BJ (cell line): Measurements from ENCODE around the gene SRGAP1. TPM values are rescaled to one million over a fixed set of nuclear protein-coding genes. Genes with fewer than 3 reads are reported as not detected.
A peak's percentile ranks its signal among the peaks of the same experiment; 100 is the strongest.

ENCODE experiments used
- CTCF ChIA-PET: fragments of 350-600 bp; formaldehyde crosslinking; extraction: SDS; loops from one replicate; lab custom pipeline; 2021; ENCODE audit warnings: antibody characterized with exemption, inconsistent platforms; lab: Yijun Ruan, JAX
- POLR2A ChIA-PET: fragments of 300-600 bp; sonication (Branson Sonifier 250); formaldehyde crosslinking; extraction: SDS; loops from one replicate; lab custom pipeline; 2021; ENCODE audit warnings: antibody characterized with exemption; lab: Charles Lee
- DNase-seq: peaks from one replicate; pipeline ENCODE4 v3.0.0-alpha.2; 2011; ENCODE audit warnings: low read depth
- H3K27me3 ChIP-seq: 2 replicates; pipeline ENCODE4 v1.6.0; 2011; ENCODE audit warnings: low read length; ENCODE audit not compliant: control insufficient read depth, insufficient read depth
- H3K36me3 ChIP-seq: 2 replicates; pipeline ENCODE4 v1.5.1; 2011; ENCODE audit warnings: low read length; ENCODE audit not compliant: control insufficient read depth, insufficient read depth
- H3K4me3 ChIP-seq: 2 replicates; pipeline ENCODE4 v1.5.1; 2011; ENCODE audit warnings: low read depth, mild to moderate bottlenecking, control low read depth, low read length
- polyA plus RNA-seq: library from polyadenylated mRNA; depleted of rRNA; stranded (reverse); fragments of >200 nt; gene quantifications from 2 replicates; pipeline ENCODE4 v1.2.3, GENCODE V29; 2011
- TF ChIP-seq, protein P1 (sequence below): IDR thresholded peaks from 2 replicates; pipeline ENCODE4 v1.5.1; 2011; ENCODE audit warnings: low read depth, mild to moderate bottlenecking, control low read depth, inconsistent platforms, low read length, moderate library complexity; ENCODE audit not compliant: insufficient read depth

Gene SRGAP1
- polyA plus RNA-seq, 1 experiment: 15.7 TPM

DNA sequence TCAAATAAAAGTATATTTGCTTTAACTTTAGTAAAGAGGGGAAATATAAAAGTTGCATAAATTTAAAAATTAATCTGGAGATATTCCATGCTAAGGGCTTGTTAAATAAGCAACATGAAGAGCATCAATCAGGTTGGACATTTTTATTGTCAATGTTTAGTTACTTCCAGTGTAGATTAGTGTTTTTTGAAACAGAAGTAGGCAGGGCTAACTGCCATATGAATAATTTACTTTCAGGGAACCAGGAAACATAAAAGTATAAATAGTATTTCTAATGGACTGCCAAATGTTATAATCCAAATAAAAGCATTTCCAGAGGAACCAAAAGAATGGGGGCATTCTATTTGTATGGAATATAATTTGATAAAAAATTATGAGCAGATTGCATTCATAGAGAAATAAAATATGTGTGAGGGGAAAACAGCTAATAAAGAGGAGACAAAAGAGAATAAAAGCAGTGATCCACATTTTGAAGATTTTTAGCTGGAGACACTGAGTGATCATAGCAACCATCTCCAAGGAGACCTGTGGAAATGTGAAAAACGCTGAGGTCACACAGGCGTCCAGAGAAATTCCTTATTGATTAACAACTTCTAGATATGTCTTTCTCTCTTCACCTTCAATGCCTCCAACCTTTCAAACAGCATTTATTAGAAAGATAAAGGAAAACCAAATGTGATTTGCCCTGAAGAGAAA, 70.8 kb downstream of the SRGAP1 start:
- H3K36me3 ChIP-seq: no peaks in the 10 kb centered on the region
- DNase-seq: no peak
- H3K27me3 ChIP-seq: no peaks in the 10 kb centered on the region
- ChIA-PET CTCF (no interaction called here), POLR2A (interaction anchor here (0.5 to 0.6 kb wide), 2 partner anchors 40 to 318 kb away, joined by 7 read pairs; no protein-coding TSS in a partner anchor)
- H3K4me3 ChIP-seq: no peak overlapping the region
- TF ChIP-seq, protein P1, sequence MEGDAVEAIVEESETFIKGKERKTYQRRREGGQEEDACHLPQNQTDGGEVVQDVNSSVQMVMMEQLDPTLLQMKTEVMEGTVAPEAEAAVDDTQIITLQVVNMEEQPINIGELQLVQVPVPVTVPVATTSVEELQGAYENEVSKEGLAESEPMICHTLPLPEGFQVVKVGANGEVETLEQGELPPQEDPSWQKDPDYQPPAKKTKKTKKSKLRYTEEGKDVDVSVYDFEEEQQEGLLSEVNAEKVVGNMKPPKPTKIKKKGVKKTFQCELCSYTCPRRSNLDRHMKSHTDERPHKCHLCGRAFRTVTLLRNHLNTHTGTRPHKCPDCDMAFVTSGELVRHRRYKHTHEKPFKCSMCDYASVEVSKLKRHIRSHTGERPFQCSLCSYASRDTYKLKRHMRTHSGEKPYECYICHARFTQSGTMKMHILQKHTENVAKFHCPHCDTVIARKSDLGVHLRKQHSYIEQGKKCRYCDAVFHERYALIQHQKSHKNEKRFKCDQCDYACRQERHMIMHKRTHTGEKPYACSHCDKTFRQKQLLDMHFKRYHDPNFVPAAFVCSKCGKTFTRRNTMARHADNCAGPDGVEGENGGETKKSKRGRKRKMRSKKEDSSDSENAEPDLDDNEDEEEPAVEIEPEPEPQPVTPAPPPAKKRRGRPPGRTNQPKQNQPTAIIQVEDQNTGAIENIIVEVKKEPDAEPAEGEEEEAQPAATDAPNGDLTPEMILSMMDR: no peak

DNA sequence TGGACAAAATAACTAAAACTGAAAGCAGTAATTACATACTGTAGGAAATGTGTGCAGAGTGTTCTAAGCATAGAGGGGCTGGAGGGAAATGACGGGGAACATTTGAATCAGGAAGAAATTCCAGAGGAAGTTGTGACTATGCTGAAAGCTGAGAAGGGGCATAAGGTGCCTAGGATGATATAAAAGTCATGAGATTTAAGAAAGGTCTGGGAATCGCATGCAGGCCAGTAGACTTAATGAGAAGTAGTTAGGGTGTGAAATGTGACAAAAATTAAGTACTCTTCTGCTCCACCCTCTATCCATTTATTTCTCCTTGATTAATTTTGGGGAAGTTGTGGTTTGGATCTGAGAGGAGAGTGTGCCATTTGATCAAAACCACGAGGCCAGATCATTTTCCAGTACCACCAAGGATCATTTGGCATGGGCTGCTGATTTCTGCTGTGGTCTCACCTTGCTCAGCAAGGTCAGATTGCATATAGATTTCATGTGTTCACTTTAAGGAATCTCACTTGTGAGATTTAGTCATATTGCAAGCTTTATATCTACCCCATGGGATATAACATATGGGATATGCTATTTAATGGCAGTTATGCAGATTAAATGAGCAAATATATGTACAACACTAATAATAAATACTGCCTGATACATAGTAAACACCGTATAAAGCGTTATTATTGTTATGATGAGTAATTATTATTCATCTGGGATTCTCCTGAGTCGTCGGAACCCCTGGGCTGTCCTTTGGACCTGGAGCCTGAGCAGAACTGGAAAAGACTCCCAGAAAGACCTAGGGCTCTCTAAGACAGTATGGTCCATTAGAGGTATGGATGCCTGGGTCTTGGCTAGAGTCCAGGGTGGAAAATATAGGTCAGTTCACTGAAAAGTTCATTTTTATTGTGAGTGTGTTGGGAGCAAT, 72.3 kb downstream of the SRGAP1 start:
- no peaks in the 10 kb centered on the region for H3K36me3 ChIP-seq
- H3K27me3 ChIP-seq: no peaks in the 10 kb centered on the region
- TF ChIP-seq, protein P1: no peak
- no peak overlapping the region for H3K4me3 ChIP-seq
- ChIA-PET CTCF (interaction anchor here (1.0 to 1.2 kb wide), 2 partner anchors 11 to 27 kb away, joined by 4 to 5 read pairs; no protein-coding TSS in a partner anchor), POLR2A (no interaction called here)
- DNase-seq: no peak

DNA sequence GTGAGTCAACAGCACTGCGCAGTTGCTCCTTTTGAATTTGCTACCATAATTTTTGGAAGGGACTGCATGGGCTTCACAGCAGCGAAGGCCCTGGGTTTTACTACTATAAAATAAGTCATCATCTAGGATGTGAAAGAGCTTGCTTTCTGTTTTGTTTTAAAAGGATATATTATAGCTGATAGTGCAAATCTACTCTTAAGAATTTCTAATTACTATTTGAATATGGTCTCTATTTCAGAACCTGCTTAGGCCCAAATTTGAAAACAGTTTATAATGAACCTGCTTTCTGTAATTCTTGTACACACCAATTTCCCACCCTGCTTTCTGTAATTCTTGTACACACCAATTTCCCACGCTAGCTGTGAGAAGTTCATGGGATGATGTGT, 73.0 kb downstream of the SRGAP1 start:
- Histone ChIP-seq H3K4me3 (no peak overlapping the region), H3K36me3 (no peaks in the 10 kb centered on the region), H3K27me3 (no peaks in the 10 kb centered on the region)
- ChIA-PET POLR2A (no interaction called here), CTCF (interaction anchor here (1.2 to 1.5 kb wide), 4 partner anchors 12 to 79 kb away, joined by 3 to 5 read pairs (median 4); partner anchors contain the start of gene SRGAP1)
- no peak for DNase-seq
- TF ChIP-seq, protein P1: no peak

DNA sequence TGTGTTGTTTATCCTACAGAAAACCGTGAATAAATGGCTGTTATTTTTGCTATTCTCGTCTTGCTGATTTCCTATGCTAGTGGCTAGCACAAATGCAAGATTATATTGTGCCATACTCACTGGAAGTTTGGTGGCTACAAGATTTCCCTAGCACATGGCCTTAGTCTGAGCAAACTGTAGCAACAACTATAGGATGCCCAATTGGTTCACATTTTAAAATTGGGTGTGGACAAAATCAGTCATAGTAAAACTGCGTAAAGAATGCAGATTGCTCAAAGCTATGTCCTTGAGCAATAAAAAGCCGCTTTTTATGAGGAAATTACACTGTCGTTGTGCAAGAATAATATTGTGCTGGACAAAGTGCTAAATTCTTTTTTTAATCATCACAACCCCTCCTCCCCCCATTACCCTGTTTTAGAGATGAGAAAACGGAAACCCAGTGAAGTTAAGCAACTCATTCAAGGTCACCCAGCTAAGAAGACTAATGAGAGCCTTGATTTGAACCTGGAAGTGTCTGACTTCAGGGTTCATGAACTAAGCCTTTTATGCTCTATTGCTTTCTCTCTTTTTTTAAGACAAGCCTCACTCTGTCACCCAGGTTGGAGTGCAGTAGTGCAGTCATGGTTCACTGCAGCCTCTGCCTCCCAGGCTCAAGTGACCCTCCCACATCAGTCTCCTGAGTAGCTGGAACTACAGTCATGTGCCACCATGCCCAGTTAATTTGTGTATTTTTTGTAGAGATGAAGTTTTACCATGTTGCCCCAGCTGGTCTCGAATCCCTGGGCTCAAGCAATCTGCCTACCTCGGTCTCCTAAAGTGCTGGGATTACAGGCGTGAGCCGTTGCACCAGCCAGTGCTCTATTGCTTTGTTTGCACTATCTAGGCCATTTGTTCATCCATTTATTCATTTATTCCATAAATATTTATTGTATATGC, 73.6 kb downstream of the SRGAP1 start:
- H3K27me3 ChIP-seq: no peaks in the 10 kb centered on the region
- no peak overlapping the region for H3K4me3 ChIP-seq
- peak; percentile 99 for DNase-seq
- TF ChIP-seq, protein P1: no peak
- no peaks in the 10 kb centered on the region for H3K36me3 ChIP-seq
- ChIA-PET CTCF (interaction anchor here (0.7 to 1.5 kb wide), 4 partner anchors 37 to 79 kb away, joined by 3 to 4 read pairs (median 3); partner anchors contain the start of gene SRGAP1), POLR2A (no interaction called here)
